HG03521 (cell line): ENCODE measurements around the gene MDFI.

Source experiments
- ATAC-seq: cut with Tn5 transposase; IDR thresholded peaks from one replicate; pipeline ENCODE4 v1.9.1; 2021; ENCODE audit warnings: mild to moderate bottlenecking, moderate library complexity; ENCODE audit not compliant: unreplicated experiment

The MDFI gene

GRCh38 chr6:41630946-41631345, 7.3 kb upstream of the MDFI start:
- ATAC-seq = no peak

- no peak for ATAC-seq
Measured at GRCh38 chr6:41633056-41633634, 5.1 kb upstream of the MDFI start.

- no peak for ATAC-seq
Measured at GRCh38 chr6:41634657-41635056, 3.6 kb upstream of the MDFI start.

GRCh38 chr6:41635365-41635764, 2.9 kb upstream of the MDFI start:
- no peak for ATAC-seq

- ATAC-seq = no peak
Measured at GRCh38 chr6:41636833-41637193, 1.5 kb upstream of the MDFI start.

GRCh38 chr6:41637194-41638001, 870 bp upstream of the MDFI start:
- no peak for ATAC-seq

GRCh38 chr6:41638935-41639808, 904 bp downstream of the MDFI start:
- ATAC-seq = no peak

- no peak for ATAC-seq
Measured at GRCh38 chr6:41639809-41640371, 1.6 kb downstream of the MDFI start.

GRCh38 chr6:41640426-41640825, 2.2 kb downstream of the MDFI start:
- no peak for ATAC-seq

- no peak for ATAC-seq
Measured at GRCh38 chr6:41641352-41641925, 3.2 kb downstream of the MDFI start.

GRCh38 chr6:41642090-41642959, 4.1 kb downstream of the MDFI start:
- no peak for ATAC-seq

- ATAC-seq = no peak
Measured at GRCh38 chr6:41642960-41643898, 5.0 kb downstream of the MDFI start.

- no peak for ATAC-seq
Measured at GRCh38 chr6:41643899-41644269, 5.6 kb downstream of the MDFI start.

- ATAC-seq = no peak
Measured at GRCh38 chr6:41644297-41644879, 6.1 kb downstream of the MDFI start.

- ATAC-seq = no peak
Measured at GRCh38 chr6:41645007-41645618, 6.8 kb downstream of the MDFI start.

GRCh38 chr6:41646026-41646795, 7.9 kb downstream of the MDFI start:
- ATAC-seq = no peak

- ATAC-seq = no peak
Measured at GRCh38 chr6:41647061-41647511, 8.8 kb downstream of the MDFI start.
